ENCODE data around the gene MAP1LC3A. TPM values are rescaled to one million over a fixed set of nuclear protein-coding genes. Genes with fewer than 3 reads are reported as not detected.
A peak's percentile ranks its signal among the peaks of the same experiment; 100 is the strongest.

The MAP1LC3A gene
- total and polyA plus RNA-seq, 2 donors (not counting 3 experiments of a cell fraction or from before 2014, with no cell fraction given) = 32.1 to 39.8 TPM

- CTCF ChIA-PET = interaction anchor here (1.2 to 5.8 kb wide), 5 partner anchors 9 to 334 kb away, joined by 3 to 107 read pairs (median 4); partner anchors contain the start of gene DYNLRB1
- no peak overlapping the region for H3K4me3 ChIP-seq (replicated peaks in 1 of 3; ENCODE audit: insufficient read depth in 1 of 3, low read depth in 1 of 3, low read length in 3 of 3)
- dilution Hi-C loops (cut with MboI; ENCODE audit: extremely low pct_ligation_motif_present, low sequenced_read_pairs) (no loop called here), intact Hi-C loops (cut with micrococcal nuclease) (loop anchor here (5.0 kb wide), 1 partner anchor 333 kb away; no protein-coding TSS in a partner anchor)
- no peaks in the 10 kb centered on the region for H4K20me1 ChIP-seq (replicated peaks; ENCODE audit: control insufficient read depth, extremely low read depth, insufficient read depth, low read length)
- peaks cover 46% of the 10 kb centered on the region for H3K79me2 ChIP-seq (ENCODE audit: control insufficient read depth, insufficient read depth, low read length)
- DNase-seq (ENCODE audit: low read depth, low spot score) (no peak), FAIRE-seq (no peak)
- BruUV-seq (replicated peaks) = no TSS peak
- peaks cover 7 to 22% of the 10 kb centered on the region in 2 experiments for H3K36me3 ChIP-seq (ENCODE audit: control insufficient read depth in 2 of 2, extremely low read depth in 1 of 2, insufficient read depth in 2 of 2, low read length in 2 of 2)
- no peaks in the 10 kb centered on the region for H3K27me3 ChIP-seq (ENCODE audit: control insufficient read depth in 2 of 2, insufficient read depth in 2 of 2, low read length in 2 of 2)
- no peaks in the 10 kb centered on the region for H3K9me3 ChIP-seq (replicated peaks; ENCODE audit: control insufficient read depth, insufficient read depth, low read length)
- H3K9ac ChIP-seq (replicated peaks; ENCODE audit: extremely low read depth, insufficient read depth, low read length) = peak overlapping the region; percentile 6
- H2AFZ ChIP-seq (ENCODE audit: low read depth, low read length) = no peak overlapping the region
- H3K9me1 ChIP-seq (replicated peaks; ENCODE audit: control insufficient read depth, extremely low read depth, insufficient read depth, low read length) = no peaks in the 10 kb centered on the region
- H3K27ac ChIP-seq (ENCODE audit: insufficient read depth, low read depth, low read length) = peak overlapping the region; percentile 78
- TF ChIP-seq, protein P1, sequence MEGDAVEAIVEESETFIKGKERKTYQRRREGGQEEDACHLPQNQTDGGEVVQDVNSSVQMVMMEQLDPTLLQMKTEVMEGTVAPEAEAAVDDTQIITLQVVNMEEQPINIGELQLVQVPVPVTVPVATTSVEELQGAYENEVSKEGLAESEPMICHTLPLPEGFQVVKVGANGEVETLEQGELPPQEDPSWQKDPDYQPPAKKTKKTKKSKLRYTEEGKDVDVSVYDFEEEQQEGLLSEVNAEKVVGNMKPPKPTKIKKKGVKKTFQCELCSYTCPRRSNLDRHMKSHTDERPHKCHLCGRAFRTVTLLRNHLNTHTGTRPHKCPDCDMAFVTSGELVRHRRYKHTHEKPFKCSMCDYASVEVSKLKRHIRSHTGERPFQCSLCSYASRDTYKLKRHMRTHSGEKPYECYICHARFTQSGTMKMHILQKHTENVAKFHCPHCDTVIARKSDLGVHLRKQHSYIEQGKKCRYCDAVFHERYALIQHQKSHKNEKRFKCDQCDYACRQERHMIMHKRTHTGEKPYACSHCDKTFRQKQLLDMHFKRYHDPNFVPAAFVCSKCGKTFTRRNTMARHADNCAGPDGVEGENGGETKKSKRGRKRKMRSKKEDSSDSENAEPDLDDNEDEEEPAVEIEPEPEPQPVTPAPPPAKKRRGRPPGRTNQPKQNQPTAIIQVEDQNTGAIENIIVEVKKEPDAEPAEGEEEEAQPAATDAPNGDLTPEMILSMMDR (IDR thresholded peaks at IDR 0.05; ENCODE audit: extremely low read depth in 1 of 2, insufficient read depth in 1 of 2, low read depth in 1 of 2, low read length in 2 of 2) = no peak
- TF ChIP-seq MYC (IDR thresholded peaks at IDR 0.05; ENCODE audit: low read depth, low read length) (no peak), POLR2A (IDR thresholded peaks at IDR 0.05; ENCODE audit: low read depth, low read length) (no peak), GATA2 (IDR thresholded peaks at IDR 0.05; ENCODE audit: insufficient read depth, insufficient read length, low read depth, low read length) (no peak), POLR2AphosphoS5 (IDR thresholded peaks at IDR 0.05; ENCODE audit: insufficient read depth, low read depth, low read length) (no peak), EZH2 (IDR thresholded peaks at IDR 0.05; ENCODE audit: borderline replicate concordance, low read depth, low read length, severe bottlenecking) (no peak), JUN (IDR thresholded peaks at IDR 0.05; ENCODE audit: borderline replicate concordance, insufficient read depth, insufficient read length, low read depth) (no peak), FOS (IDR thresholded peaks at IDR 0.05; ENCODE audit: borderline replicate concordance, insufficient read depth, low read length) (no peak)
- TF ChIP-seq, protein P2, sequence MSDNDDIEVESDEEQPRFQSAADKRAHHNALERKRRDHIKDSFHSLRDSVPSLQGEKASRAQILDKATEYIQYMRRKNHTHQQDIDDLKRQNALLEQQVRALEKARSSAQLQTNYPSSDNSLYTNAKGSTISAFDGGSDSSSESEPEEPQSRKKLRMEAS (IDR thresholded peaks at IDR 0.05; ENCODE audit: insufficient read depth, insufficient read length) = no peak
- H3K4me1 ChIP-seq (ENCODE audit: control insufficient read depth, extremely low read depth, insufficient read depth, low read length) = peaks cover 21% of the 10 kb centered on the region
- peak overlapping the region; percentile 29 for H3K4me2 ChIP-seq (ENCODE audit: insufficient read depth, low read length)
- POLR2A ChIA-PET = interaction anchor here (1.2 kb wide), 1 partner anchor 9 kb away, joined by 7 read pairs; the partner anchor contains the start of gene DYNLRB1
Observed at GRCh38 chr20:34525342-34525708, 33.2 kb upstream of the MAP1LC3A start.

Data from endothelial cell of umbilical vein (primary cell).